HG03139 (cell line): ENCODE results near the gene ARAP2.

ENCODE experiments used
- ATAC-seq: cut with Tn5 transposase; IDR thresholded peaks from one replicate; pipeline ENCODE4 v1.9.1; 2021; ENCODE audit not compliant: unreplicated experiment

Gene ARAP2

GRCh38 chr4:36260731-36261130, 16.4 kb upstream of the ARAP2 start:
- no peak for ATAC-seq

DNA sequence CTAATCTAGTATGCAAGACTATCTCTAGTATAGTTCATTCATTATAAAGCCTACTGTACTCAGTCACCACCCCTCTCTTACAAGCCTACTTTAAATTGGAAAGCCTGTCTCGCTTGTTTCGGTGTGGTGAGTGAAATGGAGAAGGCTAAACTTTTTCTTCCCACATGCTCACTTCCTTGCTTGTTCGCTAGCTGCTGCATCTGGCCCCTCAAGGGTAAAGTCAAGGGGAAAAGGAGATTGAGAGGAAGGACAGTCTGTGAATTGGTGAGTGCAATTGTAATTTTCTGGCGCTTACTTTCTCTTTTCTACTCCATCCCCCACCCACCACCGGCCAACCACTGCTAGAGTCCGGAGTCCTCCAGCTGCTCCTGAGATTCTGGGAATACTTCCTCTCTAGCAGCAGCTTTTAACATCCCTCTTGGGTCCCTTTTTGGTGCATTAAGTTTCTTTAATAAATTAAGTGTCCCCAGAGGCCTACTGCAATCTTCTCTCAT, 12.1 kb upstream of the ARAP2 start:
- peak; percentile 39 for ATAC-seq

DNA sequence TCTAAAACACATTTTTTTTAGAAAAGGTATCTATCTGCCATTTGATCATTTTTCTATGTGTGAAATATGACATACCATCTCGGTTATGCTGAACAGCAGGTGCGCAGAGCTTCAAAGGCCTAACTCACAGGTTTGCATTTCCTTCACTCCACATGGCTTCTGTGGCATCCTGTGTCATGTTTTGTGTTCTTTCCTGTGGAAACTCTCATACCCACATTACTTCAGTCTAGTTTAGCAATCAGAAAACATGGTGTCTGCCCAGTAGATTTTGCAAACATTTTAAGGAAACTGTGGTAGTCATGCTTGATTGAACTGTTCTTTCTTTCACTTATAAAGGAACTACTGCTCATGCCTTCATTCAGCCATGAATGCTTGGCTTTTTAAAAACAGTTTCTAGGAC, 11.3 kb upstream of the ARAP2 start:
- ATAC-seq, result peak; percentile 79

DNA sequence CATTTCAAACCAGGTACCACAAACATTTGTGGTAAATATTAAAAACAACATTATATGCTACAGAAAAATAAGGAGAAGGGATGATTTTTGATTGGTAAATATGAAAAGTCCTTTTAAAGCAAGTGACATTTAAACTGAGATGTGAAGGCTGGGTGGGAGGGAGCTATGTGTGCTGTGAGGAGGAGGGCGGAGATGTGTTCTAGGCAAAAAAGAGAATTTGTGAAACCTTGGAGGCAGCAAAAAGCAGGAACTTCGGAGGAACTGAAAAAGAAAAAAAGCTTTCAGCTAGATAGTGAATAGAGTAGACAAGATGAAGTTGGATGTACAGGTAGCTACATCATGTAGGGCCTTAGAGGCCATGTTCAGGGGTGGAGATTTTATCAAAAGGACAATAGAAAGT, 10.1 kb upstream of the ARAP2 start:
- no peak for ATAC-seq

- no peak for ATAC-seq
Observed at GRCh38 chr4:36251983-36252382, 7.7 kb upstream of the ARAP2 start.

DNA sequence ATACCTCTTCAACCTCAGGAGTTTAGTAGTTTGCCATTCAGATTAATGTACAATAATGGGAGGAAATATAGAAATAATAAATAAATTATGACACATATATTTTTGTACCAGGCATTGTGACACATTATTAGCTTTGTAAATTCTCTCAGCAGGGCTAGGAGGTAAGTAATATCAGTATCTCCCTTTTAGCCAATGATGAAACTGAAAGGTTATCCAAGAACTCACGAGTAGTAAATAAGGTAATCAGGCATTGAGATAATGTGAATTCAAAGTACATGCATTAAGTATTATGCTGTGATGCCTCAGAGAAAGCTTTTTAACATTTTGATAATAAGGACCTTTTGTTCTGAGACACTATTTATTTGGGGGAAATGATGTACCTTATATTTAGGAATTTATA, 5.3 kb upstream of the ARAP2 start:
- ATAC-seq, result no peak

GRCh38 chr4:36243355-36244256, 708 bp downstream of the ARAP2 start:
- ATAC-seq, result peak; percentile 27

- ATAC-seq, result no peak
Observed at GRCh38 chr4:36242629-36243354, 1.5 kb downstream of the ARAP2 start.

DNA sequence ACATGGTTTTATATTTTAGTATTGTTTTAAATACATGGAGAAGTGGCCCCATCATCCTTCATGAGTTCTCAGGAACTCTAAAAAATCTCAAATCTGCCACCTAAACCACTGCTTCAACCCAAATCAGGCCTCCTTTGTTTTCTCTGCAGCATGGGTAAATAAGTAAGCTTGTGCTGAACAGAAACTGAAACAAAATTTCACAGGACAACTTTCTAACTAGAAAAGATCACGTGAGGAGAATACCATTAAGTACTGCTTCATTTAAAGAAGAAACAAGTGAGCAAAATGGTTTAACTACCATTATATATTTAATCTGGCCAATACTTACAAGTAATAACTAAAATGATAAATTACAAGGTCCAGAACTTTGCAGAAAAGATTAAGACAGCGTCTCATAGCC, 2.5 kb downstream of the ARAP2 start:
- peak; percentile 46 for ATAC-seq

GRCh38 chr4:36237366-36238313, 6.7 kb downstream of the ARAP2 start:
- ATAC-seq, result no peak

DNA sequence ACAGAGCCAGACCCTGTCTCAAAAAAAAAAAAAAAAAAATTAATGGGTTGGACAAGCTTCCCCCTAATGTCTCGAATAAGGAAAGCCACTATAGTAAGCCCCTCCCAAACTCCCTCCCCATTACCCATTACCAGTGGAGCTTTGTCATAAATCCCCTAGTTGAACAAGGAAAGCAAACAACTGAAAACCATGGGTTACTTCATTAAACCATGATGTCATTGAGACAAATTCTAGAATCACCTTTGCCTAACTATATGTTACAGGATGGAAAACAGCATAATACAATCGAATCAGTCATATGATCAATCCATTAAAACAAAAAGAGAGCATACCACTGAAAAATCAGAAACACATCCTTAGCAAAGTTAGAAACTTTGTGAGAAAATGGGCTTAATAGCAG, 8.2 kb downstream of the ARAP2 start:
- ATAC-seq, result no peak

- no peak for ATAC-seq
Observed at GRCh38 chr4:36235306-36235705, 9.0 kb downstream of the ARAP2 start.

DNA sequence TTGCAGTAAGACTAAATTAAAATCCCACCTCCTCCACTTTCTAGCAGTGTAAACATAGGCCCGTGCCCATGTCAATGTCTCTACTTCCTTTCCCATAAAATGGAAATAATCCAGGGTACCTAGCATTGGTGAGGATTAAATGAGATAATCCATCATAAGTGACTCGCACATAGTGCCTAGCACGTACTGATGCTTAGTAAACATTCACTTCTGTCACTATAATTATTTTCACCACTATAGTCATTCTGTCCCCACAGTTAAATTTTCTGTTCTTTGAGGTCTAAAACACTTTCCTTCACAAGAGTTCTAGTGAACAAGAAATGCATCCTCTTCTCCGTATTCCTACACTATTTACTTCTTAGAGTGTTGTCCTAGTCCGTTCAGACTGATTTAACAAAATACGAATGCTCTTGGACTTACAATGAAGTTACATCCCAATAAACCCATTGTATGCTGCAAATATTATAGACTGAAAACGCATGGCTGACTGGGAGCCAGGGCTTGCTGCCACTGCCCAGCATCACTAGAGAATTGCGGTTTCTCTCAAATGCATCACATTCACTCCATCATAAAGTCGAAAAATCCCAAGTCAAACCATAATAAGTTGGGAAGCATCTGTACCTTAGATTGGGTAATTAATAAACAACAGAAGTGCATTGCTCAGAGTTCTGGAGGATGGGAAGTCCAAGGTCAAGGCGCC, 10.6 kb downstream of the ARAP2 start:
- no peak for ATAC-seq

DNA sequence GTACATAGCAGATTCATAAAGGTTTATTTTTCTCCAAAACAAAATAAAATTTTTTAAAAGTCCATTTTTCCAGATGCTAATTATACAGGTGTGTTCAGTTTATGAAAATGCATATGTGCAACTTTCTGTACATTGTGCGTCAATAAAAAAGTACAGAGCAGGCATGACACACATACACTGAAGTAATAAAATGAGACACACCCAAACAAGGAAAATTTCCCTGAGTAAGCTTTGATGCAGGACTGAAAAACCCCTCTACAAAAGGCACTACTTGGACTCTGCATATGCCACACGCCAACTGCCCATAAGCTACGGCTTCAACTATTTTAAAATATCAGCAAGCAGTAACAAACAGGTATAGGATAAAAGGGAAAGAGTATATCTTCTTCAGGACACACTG, 13.8 kb downstream of the ARAP2 start:
- ATAC-seq, result no peak

- ATAC-seq, result no peak
Observed at GRCh38 chr4:36227913-36228312, 16.4 kb downstream of the ARAP2 start.

- no peak for ATAC-seq
Observed at GRCh38 chr4:36226430-36227227, 17.7 kb downstream of the ARAP2 start.

DNA sequence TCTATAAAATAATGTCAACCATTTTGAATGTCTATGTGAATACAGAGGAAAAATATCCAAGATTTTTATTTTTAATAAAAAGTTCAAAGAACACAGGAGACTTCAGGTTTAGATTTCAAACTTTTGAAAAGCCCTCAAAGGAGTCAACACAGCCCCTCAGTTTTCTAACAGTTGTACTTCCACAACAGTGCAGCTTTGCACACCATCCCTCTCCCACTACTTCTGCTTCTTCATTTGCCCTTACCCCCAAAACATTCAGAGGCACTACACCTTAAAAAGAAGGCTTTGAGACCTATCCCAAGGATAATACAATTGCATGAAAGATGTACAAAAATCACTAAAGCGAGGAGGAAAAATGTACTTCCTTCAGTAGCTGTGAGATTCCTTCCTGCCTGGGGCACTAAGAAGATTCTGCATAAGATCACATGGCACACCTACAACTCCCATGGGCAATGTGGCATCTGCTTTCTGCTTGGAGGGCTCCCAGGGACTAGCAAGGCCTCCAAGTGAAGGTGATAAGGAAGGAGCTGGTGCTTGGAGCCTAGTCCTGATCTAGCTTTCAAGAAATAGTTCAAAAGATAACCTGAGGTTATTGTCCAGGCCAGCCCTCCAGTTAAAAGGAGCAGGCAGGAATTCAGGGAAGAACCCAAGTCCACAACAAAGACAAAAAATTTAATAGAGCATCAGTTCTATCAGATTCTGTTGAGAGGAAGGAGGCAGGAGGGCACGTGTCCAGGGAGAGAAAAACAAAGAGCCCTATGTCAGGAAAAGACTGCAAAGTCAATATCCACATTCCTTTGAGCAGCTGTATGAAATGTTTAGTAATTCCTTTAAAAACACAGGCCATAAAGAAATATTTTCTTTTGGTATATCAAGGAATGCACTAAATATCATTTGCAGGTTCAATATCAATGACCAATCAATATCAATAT, 19.1 kb downstream of the ARAP2 start:
- no peak for ATAC-seq

- no peak for ATAC-seq
Observed at GRCh38 chr4:36222702-36223101, 21.6 kb downstream of the ARAP2 start.

- ATAC-seq, result no peak
Observed at GRCh38 chr4:36220776-36221175, 23.5 kb downstream of the ARAP2 start.
